ENCODE measurements around the gene ETAA1.

GRCh38 chr2:67414867-67415266, 17.7 kb downstream of the ETAA1 start:
- TF ChIP-seq CTCF (IDR thresholded peaks at IDR 0.05; ENCODE audit: low read length) (no peak), EZH2 (IDR thresholded peaks at IDR 0.05; ENCODE audit: borderline replicate concordance, low read length) (no peak)

All from OCI-LY1 (cell line).